ENCODE measurements around the gene ANGPTL4.

ANGPTL4 gene

GRCh38 chr19:8357007-8357521 lies 6.9 kb upstream of the ANGPTL4 start:
- H3K4me2 ChIP-seq (ENCODE audit: low read depth, low read length, poor library complexity, severe bottlenecking) = no peak overlapping the region
- TF ChIP-seq EZH2phosphoT487 (IDR thresholded peaks at IDR 0.05; ENCODE audit: borderline replicate concordance) = no peak
- TF ChIP-seq, protein P1, sequence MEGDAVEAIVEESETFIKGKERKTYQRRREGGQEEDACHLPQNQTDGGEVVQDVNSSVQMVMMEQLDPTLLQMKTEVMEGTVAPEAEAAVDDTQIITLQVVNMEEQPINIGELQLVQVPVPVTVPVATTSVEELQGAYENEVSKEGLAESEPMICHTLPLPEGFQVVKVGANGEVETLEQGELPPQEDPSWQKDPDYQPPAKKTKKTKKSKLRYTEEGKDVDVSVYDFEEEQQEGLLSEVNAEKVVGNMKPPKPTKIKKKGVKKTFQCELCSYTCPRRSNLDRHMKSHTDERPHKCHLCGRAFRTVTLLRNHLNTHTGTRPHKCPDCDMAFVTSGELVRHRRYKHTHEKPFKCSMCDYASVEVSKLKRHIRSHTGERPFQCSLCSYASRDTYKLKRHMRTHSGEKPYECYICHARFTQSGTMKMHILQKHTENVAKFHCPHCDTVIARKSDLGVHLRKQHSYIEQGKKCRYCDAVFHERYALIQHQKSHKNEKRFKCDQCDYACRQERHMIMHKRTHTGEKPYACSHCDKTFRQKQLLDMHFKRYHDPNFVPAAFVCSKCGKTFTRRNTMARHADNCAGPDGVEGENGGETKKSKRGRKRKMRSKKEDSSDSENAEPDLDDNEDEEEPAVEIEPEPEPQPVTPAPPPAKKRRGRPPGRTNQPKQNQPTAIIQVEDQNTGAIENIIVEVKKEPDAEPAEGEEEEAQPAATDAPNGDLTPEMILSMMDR (conservative IDR thresholded peaks at IDR 0.05; ENCODE audit: low read length) = no peak
- no peak overlapping the region for H3K9ac ChIP-seq (ENCODE audit: low read depth, low read length, poor library complexity, severe bottlenecking)
- H3K9me3 ChIP-seq (ENCODE audit: insufficient read depth, low read depth, low read length) = no peaks in the 10 kb centered on the region
- H3K4me3 ChIP-seq (ENCODE audit: low read length, poor library complexity, severe bottlenecking) = no peak overlapping the region
- H4K20me1 ChIP-seq (ENCODE audit: insufficient read depth, low read length, poor library complexity, severe bottlenecking) = no peaks in the 10 kb centered on the region
- H3K9me2 ChIP-seq (replicated peaks; ENCODE audit: low read depth, low read length) = no peaks in the 10 kb centered on the region
- no peaks in the 10 kb centered on the region for H3K36me3 ChIP-seq (ENCODE audit: insufficient read depth, low read length)
- peaks cover 9% of the 10 kb centered on the region for H3K4me1 ChIP-seq (ENCODE audit: insufficient read depth, low read length, poor library complexity, severe bottlenecking)
- H2AFZ ChIP-seq (ENCODE audit: low read length) = no peak overlapping the region
- H3F3A ChIP-seq (ENCODE audit: low read depth) = no peaks in the 10 kb centered on the region
- H3K27me3 ChIP-seq (ENCODE audit: insufficient read depth, low read length, poor library complexity, severe bottlenecking) = no peaks in the 10 kb centered on the region
- no peaks in the 10 kb centered on the region for H3K79me2 ChIP-seq (ENCODE audit: insufficient read depth, low read length)

DNA sequence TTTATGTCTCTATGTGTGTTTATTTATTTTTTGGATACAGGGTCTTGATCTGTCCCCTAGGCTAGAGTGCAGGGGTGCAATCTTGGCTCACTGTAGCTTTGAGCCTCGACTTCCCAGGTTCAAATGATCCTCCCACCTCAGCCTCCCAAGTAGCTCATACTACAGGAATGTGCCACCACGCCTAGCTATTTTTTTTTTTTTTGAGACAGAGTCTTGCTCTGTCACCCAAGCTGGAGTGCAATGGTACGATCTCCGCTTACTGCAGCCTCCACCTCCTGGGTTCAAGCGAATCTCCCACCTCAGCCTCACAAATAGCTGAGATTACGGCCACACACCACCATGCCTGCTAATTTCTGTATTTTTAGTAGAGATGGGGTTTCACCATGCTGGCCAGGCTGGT lies 5.0 kb upstream of the ANGPTL4 start:
- Histone ChIP-seq H3K4me2 (ENCODE audit: low read depth, low read length, poor library complexity, severe bottlenecking) (no peak overlapping the region), H3K4me3 (ENCODE audit: low read length, poor library complexity, severe bottlenecking) (no peak overlapping the region), H3K27me3 (ENCODE audit: insufficient read depth, low read length, poor library complexity, severe bottlenecking) (no peaks in the 10 kb centered on the region), H3K79me2 (ENCODE audit: insufficient read depth, low read length) (no peaks in the 10 kb centered on the region), H3F3A (ENCODE audit: low read depth) (no peaks in the 10 kb centered on the region), H3K9ac (ENCODE audit: low read depth, low read length, poor library complexity, severe bottlenecking) (no peak overlapping the region), H3K36me3 (ENCODE audit: insufficient read depth, low read length) (no peaks in the 10 kb centered on the region), H3K4me1 (ENCODE audit: insufficient read depth, low read length, poor library complexity, severe bottlenecking) (peaks cover 9% of the 10 kb centered on the region), H2AFZ (ENCODE audit: low read length) (no peak overlapping the region), H3K9me2 (replicated peaks; ENCODE audit: low read depth, low read length) (no peaks in the 10 kb centered on the region), H4K20me1 (ENCODE audit: insufficient read depth, low read length, poor library complexity, severe bottlenecking) (no peaks in the 10 kb centered on the region), H3K9me3 (ENCODE audit: insufficient read depth, low read depth, low read length) (no peaks in the 10 kb centered on the region)
- TF ChIP-seq EZH2phosphoT487 (IDR thresholded peaks at IDR 0.05; ENCODE audit: borderline replicate concordance) = no peak
- TF ChIP-seq, protein P1 (conservative IDR thresholded peaks at IDR 0.05; ENCODE audit: low read length) = no peak

DNA sequence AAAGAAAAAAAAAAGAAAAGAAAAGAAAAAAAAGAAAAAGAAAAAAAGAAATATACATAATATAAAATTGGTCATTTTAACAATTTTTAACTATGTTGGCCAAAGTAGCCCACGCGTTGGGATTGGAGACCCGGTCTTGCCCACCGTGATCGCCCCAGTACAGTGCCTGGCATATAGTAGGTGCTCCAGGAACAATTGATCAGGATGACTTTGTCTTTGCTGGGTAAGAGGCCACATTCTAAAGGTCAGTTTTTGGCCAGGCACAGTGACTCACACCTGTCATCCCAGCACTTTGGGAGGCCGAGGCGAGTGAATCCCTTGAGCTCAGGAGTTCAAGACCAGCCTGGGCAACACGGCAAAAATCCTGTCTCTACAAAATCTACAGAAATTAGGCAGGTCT lies 3.8 kb upstream of the ANGPTL4 start:
- no peaks in the 10 kb centered on the region for H3K36me3 ChIP-seq (ENCODE audit: insufficient read depth, low read length)
- H3K4me2 ChIP-seq (ENCODE audit: low read depth, low read length, poor library complexity, severe bottlenecking) = no peak overlapping the region
- H3K9me3 ChIP-seq (ENCODE audit: insufficient read depth, low read depth, low read length) = no peaks in the 10 kb centered on the region
- no peaks in the 10 kb centered on the region for H3K9me2 ChIP-seq (replicated peaks; ENCODE audit: low read depth, low read length)
- H3K79me2 ChIP-seq (ENCODE audit: insufficient read depth, low read length) = no peaks in the 10 kb centered on the region
- H3K4me1 ChIP-seq (ENCODE audit: insufficient read depth, low read length, poor library complexity, severe bottlenecking) = peaks cover 8% of the 10 kb centered on the region
- TF ChIP-seq EZH2phosphoT487 (IDR thresholded peaks at IDR 0.05; ENCODE audit: borderline replicate concordance) = no peak
- TF ChIP-seq, protein P1 (conservative IDR thresholded peaks at IDR 0.05; ENCODE audit: low read length) = no peak
- no peaks in the 10 kb centered on the region for H3K27me3 ChIP-seq (ENCODE audit: insufficient read depth, low read length, poor library complexity, severe bottlenecking)
- H2AFZ ChIP-seq (ENCODE audit: low read length) = no peak overlapping the region
- no peaks in the 10 kb centered on the region for H3F3A ChIP-seq (ENCODE audit: low read depth)
- H3K4me3 ChIP-seq (ENCODE audit: low read length, poor library complexity, severe bottlenecking) = no peak overlapping the region
- H4K20me1 ChIP-seq (ENCODE audit: insufficient read depth, low read length, poor library complexity, severe bottlenecking) = no peaks in the 10 kb centered on the region
- no peak overlapping the region for H3K9ac ChIP-seq (ENCODE audit: low read depth, low read length, poor library complexity, severe bottlenecking)
